ENCODE data around the gene BPIFB3. TPM values are rescaled to one million over a fixed set of nuclear protein-coding genes. Genes with fewer than 3 reads are reported as not detected.

The BPIFB3 gene
- total and polyA plus RNA-seq, 12 donors: not detected

DNA sequence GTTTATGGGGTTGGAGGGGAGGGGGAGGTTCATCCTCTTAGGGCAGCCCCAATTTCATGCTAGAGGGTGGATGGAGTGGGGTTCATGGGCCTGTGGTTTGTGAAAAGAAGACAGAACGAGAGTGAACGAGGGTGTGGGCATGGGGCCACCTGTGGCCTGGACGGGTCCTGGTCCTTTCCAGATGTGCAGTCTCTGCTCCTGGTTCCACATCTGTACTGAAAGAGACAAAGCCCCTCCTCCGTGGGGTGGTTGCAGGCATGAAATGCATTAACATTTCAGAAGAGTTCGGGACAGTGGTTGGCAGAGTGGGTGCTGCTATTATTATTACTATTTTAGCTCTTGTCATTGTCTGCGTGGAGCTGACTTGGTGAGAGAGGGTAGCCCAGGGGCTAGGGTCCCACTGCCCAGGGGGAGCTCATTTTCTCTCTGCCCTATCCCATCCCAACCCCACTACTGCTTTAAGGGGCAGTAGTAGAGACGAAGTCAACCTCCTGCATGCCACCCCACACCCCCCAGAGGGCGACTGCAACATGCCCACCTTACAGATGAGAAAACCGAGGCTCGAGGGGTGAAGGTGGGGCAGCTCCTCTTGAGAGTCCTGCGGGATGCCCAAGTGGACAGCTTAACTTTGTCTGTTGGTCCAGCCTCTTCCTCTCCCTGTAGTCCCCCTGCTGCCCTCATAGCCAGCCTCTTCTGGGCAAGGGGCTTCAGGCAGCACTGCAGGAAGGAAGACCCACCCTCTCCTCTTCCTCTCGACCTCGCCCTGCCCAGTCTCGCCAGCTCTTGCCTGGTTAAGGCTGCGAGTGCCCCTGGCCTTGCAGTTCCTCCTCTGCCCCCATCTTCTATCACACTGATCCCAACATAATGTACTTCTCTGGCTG, 37.8 kb upstream of the BPIFB3 start:
- intact Hi-C loops (cut with DNase I): no loop called here
- DNase-seq: no peak
- 57 to 73% (median 62%) methylated on average over 14 to 15 of the region's 15 CpGs for WGBS, 4 donors
- Histone ChIP-seq H3K9me3 (replicated peaks in 1 of 3) (no peaks in the 10 kb centered on the region), H3K36me3 (replicated peaks in 1 of 2) (no peaks in the 10 kb centered on the region), H3K4me3 (no peak overlapping the region), H3K4me1 (replicated peaks in 1 of 2) (no peaks in the 10 kb centered on the region), H3K27ac (no peak overlapping the region), H3K27me3 (peaks cover 7% of the 10 kb centered on the region)
- TF ChIP-seq CTCF (IDR thresholded peaks at IDR 0.05): no peak
- TF ChIP-seq POLR2A (IDR thresholded peaks at IDR 0.05): no peak

DNA sequence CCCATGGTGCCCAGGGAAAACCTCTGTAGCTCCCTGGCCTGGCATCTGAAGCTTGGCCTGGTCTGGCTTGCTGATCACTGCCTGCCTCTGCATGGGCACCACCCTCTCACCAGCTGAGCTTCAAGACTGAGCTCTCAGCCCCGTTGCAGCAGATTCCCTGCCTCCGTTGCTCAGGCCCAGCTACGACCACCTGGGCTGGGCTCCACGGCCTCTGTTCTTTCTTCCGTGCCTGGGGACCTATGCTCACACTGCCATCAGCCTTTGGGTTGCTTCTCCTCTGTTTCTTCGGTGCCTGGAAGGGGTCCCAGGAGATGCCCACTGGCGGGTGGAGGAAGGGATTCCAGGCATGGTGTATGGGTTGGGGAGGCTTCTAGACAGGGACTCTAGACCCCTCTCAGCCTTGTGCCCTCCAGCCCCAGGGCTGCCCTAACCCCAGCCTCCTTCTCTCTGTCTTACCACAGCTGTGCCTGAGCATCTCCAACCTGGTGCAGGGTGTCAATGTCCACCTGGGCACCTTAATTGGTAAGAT, 37.1 kb upstream of the BPIFB3 start:
- H3K27ac ChIP-seq: no peak overlapping the region
- H3K27me3 ChIP-seq: peaks cover 7% of the 10 kb centered on the region
- intact Hi-C loops (cut with DNase I): no loop called here
- no peaks in the 10 kb centered on the region for H3K9me3 ChIP-seq (replicated peaks in 1 of 3)
- no peak for DNase-seq
- no peaks in the 10 kb centered on the region for H3K36me3 ChIP-seq (replicated peaks in 1 of 2)
- TF ChIP-seq POLR2A (IDR thresholded peaks at IDR 0.05) (no peak), CTCF (IDR thresholded peaks at IDR 0.05) (no peak)
- no peak overlapping the region for H3K4me3 ChIP-seq
- H3K4me1 ChIP-seq (replicated peaks in 1 of 2): no peaks in the 10 kb centered on the region
- 65 to 83% (median 79%) methylated on average over 5 to 7 of the region's 7 CpGs for whole genome bisulfite sequencing, 4 donors

DNA sequence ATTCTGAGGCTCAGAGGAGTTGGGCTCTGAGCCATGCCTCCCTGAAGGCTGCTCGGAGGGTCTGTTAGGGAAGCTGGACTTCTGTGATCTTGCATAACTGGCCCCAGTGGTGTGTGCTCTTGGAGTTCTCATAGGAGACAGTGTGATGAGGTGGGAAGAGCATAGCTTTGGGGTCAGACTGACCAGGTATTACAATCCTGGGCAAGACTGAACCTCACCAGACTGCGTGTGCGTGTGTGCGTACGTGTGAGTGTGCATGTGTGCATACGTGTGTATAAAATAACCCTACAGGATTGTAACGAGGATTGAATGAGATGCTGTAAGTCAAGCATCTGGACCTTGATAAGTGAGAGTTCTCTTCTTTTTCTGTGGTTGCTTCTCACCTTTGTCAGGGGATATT, 36.2 kb upstream of the BPIFB3 start:
- TF ChIP-seq CTCF (IDR thresholded peaks at IDR 0.05) (no peak), POLR2A (IDR thresholded peaks at IDR 0.05) (no peak)
- H3K27me3 ChIP-seq: peaks cover 7% of the 10 kb centered on the region
- DNase-seq: no peak
- intact Hi-C loops (cut with DNase I): no loop called here
- no peak overlapping the region for H3K27ac ChIP-seq
- H3K36me3 ChIP-seq (replicated peaks in 1 of 2): no peaks in the 10 kb centered on the region
- H3K9me3 ChIP-seq (replicated peaks in 1 of 3): no peaks in the 10 kb centered on the region
- H3K4me1 ChIP-seq (replicated peaks in 1 of 2): no peaks in the 10 kb centered on the region
- no peak overlapping the region for H3K4me3 ChIP-seq
- 67 to 82% (median 72%) methylated on average over 7 of the region's 7 CpGs for WGBS, 4 donors

DNA sequence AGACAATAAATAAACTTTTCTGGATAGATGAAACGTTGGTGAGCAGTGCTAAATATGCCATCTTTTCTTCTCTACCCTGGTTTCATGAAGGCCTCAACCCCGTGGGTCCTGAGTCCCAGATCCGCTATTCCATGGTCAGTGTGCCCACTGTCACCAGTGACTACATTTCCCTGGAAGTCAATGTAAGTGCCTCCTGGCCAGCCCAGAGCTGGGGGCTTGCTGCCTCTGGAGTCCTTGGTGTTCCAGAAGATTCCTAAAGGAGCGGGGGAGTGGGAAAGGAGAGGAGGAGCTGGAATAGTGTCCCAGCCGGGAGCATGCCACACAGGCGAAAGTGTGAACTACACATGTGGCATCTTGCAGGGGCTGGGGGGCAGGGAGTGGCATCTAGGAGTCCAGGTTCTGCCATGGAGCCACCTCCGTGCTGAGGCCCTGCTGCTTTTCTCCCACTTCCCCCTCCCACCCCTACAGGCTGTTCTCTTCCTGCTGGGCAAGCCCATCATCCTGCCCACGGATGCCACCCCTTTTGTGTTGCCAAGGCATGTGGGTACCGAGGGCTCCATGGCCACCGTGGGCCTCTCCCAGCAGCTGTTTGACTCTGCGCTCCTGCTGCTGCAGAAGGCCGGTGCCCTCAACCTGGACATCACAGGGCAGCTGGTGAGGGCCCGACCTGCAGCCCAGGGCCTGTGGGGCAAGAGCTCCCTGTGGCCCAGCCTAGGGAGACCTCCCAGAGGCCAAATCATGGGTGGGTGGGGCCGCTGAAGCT, 35.4 kb upstream of the BPIFB3 start:
- Histone ChIP-seq H3K27me3 (peaks cover 4% of the 10 kb centered on the region), H3K27ac (no peak overlapping the region), H3K4me1 (replicated peaks in 1 of 2) (no peaks in the 10 kb centered on the region), H3K4me3 (no peak overlapping the region), H3K36me3 (replicated peaks in 1 of 2) (no peaks in the 10 kb centered on the region), H3K9me3 (replicated peaks in 1 of 3) (no peaks in the 10 kb centered on the region)
- DNase-seq: no peak
- intact Hi-C loops (cut with DNase I): no loop called here
- 64 to 77% (median 73%) methylated on average over 10 to 14 of the region's 14 CpGs for WGBS, 4 donors
- TF ChIP-seq CTCF (IDR thresholded peaks at IDR 0.05) (no peak), POLR2A (IDR thresholded peaks at IDR 0.05) (no peak)

Measured in adrenal gland (tissue), 12 donors.